Measurements from ENCODE around the gene SEPTIN10.
"Not testable (repeated sequence)": the region's sequence is repeated elsewhere in the genome, so short reads cannot be mapped to it uniquely, and the experiment has no call there.

SEPTIN10 gene

DNA sequence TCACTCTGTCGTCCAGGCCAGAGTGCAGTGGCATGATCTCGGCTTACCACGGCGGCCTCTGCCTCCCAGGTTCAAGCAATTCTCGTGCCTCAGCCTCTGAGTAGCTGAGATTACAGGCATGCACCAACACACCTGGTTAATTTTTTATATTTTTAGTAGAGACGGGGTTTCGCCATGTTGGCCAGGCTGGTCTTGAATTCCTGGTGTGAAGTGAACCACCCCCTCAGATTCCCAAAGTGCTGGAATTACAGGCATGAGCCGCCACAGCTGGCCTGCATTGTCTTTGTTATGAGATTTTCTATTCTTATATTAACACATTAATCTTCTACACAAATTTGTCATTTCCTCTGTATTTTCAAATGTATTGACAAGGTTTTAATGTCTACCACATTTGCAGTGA, 75.2 kb downstream of the SEPTIN10 start:
- CTCF ChIA-PET: no interaction called here
- TF ChIP-seq PKNOX1 (IDR thresholded peaks at IDR 0.05) (no peak), ELF4 (IDR thresholded peaks at IDR 0.05) (no peak), TARDBP (IDR thresholded peaks at IDR 0.05) (no peak), CTBP1 (IDR thresholded peaks at IDR 0.05; ENCODE audit: borderline replicate concordance) (no peak), BHLHE40 (IDR thresholded peaks at IDR 0.05; ENCODE audit: borderline replicate concordance) (no peak), FOXA1 (IDR thresholded peaks at IDR 0.05) (no peak)
- POLR2A ChIA-PET: no interaction called here
- no peak for DNase-seq (ENCODE audit: extremely low spot score)

- ChIA-PET POLR2A (no interaction called here), CTCF (no interaction called here)
- TF ChIP-seq PKNOX1 (IDR thresholded peaks at IDR 0.05): no peak
- no peak for TF ChIP-seq SUZ12 (IDR thresholded peaks at IDR 0.05)
- no peak for TF ChIP-seq LEF1 (IDR thresholded peaks at IDR 0.05; ENCODE audit: borderline replicate concordance)
- TF ChIP-seq ARNT (IDR thresholded peaks at IDR 0.05): no peak
- no peak for TF ChIP-seq CTBP1 (IDR thresholded peaks at IDR 0.05; ENCODE audit: borderline replicate concordance)
- TF ChIP-seq BHLHE40 (IDR thresholded peaks at IDR 0.05; ENCODE audit: borderline replicate concordance): no peak
- TF ChIP-seq ELF4 (IDR thresholded peaks at IDR 0.05): no peak
- TF ChIP-seq FOXM1 (IDR thresholded peaks at IDR 0.05; ENCODE audit: borderline replicate concordance): no peak
- TF ChIP-seq HDGF (IDR thresholded peaks at IDR 0.05; ENCODE audit: borderline replicate concordance): no peak
- no peak for TF ChIP-seq SP1 (IDR thresholded peaks at IDR 0.05)
- no peak for TF ChIP-seq NFRKB (IDR thresholded peaks at IDR 0.05)
- no peak for TF ChIP-seq L3MBTL2 (conservative IDR thresholded peaks at IDR 0.05)
- no peak for TF ChIP-seq FOXA1 (IDR thresholded peaks at IDR 0.05)
- no peak for TF ChIP-seq FOXK2 (IDR thresholded peaks at IDR 0.05)
- no peak for TF ChIP-seq ZNF384 (IDR thresholded peaks at IDR 0.05)
- no peak for TF ChIP-seq TARDBP (IDR thresholded peaks at IDR 0.05)
- no peak for DNase-seq (ENCODE audit: extremely low spot score)
Observed at GRCh38 chr2:109537565-109538222, 76.1 kb downstream of the SEPTIN10 start.

GRCh38 chr2:109536556-109536955, 77.2 kb downstream of the SEPTIN10 start:
- POLR2A ChIA-PET; DNase-seq (ENCODE audit: extremely low spot score): not testable (repeated sequence)
- CTCF ChIA-PET: interaction anchor here (4.9 kb wide), 1 partner anchor 10 kb away, joined by 21 read pairs; no protein-coding TSS in a partner anchor

DNA sequence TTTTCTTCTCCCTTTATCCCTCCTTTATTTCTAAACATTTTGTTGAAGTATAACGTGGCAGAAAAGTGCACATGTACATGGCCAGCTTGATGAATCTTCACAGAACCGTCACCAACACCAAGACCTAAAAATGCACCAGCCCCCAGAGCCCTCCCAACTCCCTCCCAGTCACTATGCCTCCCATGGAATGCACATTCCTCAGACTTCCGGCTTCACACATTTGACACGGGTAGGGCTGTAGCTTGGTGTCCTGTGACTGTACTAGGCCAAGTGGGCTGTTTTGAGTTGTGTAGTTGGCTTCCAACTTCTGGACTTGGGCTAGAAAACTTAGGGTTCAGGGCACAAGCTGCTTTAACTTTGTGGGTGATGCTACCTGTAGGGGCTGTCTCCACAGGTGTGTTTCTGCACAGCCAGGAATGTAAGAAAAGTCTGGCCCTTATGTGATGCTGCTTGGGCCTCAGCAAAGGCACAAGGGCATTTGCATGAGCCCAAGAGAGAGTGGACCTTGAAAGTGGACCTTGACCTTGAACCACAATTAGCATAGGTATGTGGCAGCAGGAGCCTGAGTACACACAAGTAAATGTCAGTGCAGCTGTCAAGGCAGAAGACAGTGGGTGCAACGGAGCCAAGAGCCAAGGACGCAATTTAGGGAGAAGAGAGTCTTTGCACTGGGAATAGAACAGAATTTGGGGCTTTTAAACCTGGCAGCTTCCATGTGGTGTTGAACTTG, 78.4 kb downstream of the SEPTIN10 start:
- no peak for DNase-seq (ENCODE audit: extremely low spot score)
- TF ChIP-seq PKNOX1 (IDR thresholded peaks at IDR 0.05): no peak
- TF ChIP-seq ZNF384 (IDR thresholded peaks at IDR 0.05): no peak
- no peak for TF ChIP-seq FOXM1 (IDR thresholded peaks at IDR 0.05; ENCODE audit: borderline replicate concordance)
- no peak for TF ChIP-seq NFRKB (IDR thresholded peaks at IDR 0.05)
- TF ChIP-seq HDGF (IDR thresholded peaks at IDR 0.05; ENCODE audit: borderline replicate concordance): no peak
- no peak for TF ChIP-seq ARNT (IDR thresholded peaks at IDR 0.05)
- no peak for TF ChIP-seq SUZ12 (IDR thresholded peaks at IDR 0.05)
- TF ChIP-seq ELF4 (IDR thresholded peaks at IDR 0.05): no peak
- no peak for TF ChIP-seq LEF1 (IDR thresholded peaks at IDR 0.05; ENCODE audit: borderline replicate concordance)
- no peak for TF ChIP-seq SP1 (IDR thresholded peaks at IDR 0.05)
- TF ChIP-seq BHLHE40 (IDR thresholded peaks at IDR 0.05; ENCODE audit: borderline replicate concordance): no peak
- TF ChIP-seq L3MBTL2 (conservative IDR thresholded peaks at IDR 0.05): no peak
- no peak for TF ChIP-seq TARDBP (IDR thresholded peaks at IDR 0.05)
- TF ChIP-seq FOXK2 (IDR thresholded peaks at IDR 0.05): no peak
- TF ChIP-seq FOXA1 (IDR thresholded peaks at IDR 0.05): no peak
- TF ChIP-seq CTBP1 (IDR thresholded peaks at IDR 0.05; ENCODE audit: borderline replicate concordance): no peak
- CTCF ChIA-PET: interaction anchor here (0.6 to 4.9 kb wide), 2 partner anchors 11 to 38 kb away, joined by 4 to 21 read pairs; no protein-coding TSS in a partner anchor
- POLR2A ChIA-PET: no interaction called here

DNA sequence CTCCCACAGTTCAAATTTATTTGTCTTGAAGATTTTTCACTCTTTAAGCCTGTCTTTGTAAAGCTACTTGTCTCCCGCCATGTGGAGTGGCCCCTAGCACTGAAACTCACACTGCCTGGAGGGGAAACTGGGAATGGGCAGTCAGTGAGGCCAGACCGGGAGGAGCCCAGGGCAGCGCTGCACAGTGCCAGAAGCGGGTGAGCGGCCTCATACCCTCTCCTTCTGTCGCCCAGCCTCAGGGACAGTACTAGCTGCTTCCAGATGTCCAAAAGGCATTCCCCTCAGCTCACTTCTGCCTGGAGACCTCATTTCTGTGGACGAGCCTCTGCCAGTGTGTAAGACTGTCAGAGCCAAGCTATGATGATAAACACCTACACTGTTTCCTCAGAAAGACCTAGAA, 79.9 kb downstream of the SEPTIN10 start:
- POLR2A ChIA-PET: no interaction called here
- DNase-seq (ENCODE audit: extremely low spot score): no peak
- CTCF ChIA-PET: interaction anchor here (1.8 to 4.9 kb wide), 2 partner anchors 13 to 24 kb away, joined by 5 to 21 read pairs; no protein-coding TSS in a partner anchor
- no peak for TF ChIP-seq ARNT (IDR thresholded peaks at IDR 0.05)
- TF ChIP-seq SP1 (IDR thresholded peaks at IDR 0.05): no peak
- no peak for TF ChIP-seq FOXA1 (IDR thresholded peaks at IDR 0.05)
- TF ChIP-seq BHLHE40 (IDR thresholded peaks at IDR 0.05; ENCODE audit: borderline replicate concordance): no peak
- TF ChIP-seq LEF1 (IDR thresholded peaks at IDR 0.05; ENCODE audit: borderline replicate concordance): no peak
- TF ChIP-seq FOXK2 (IDR thresholded peaks at IDR 0.05): no peak
- no peak for TF ChIP-seq NFRKB (IDR thresholded peaks at IDR 0.05)
- TF ChIP-seq ELF4 (IDR thresholded peaks at IDR 0.05): no peak
- no peak for TF ChIP-seq CTBP1 (IDR thresholded peaks at IDR 0.05; ENCODE audit: borderline replicate concordance)
- no peak for TF ChIP-seq FOXM1 (IDR thresholded peaks at IDR 0.05; ENCODE audit: borderline replicate concordance)
- no peak for TF ChIP-seq HDGF (IDR thresholded peaks at IDR 0.05; ENCODE audit: borderline replicate concordance)
- no peak for TF ChIP-seq TARDBP (IDR thresholded peaks at IDR 0.05)
- no peak for TF ChIP-seq SUZ12 (IDR thresholded peaks at IDR 0.05)
- TF ChIP-seq ZNF384 (IDR thresholded peaks at IDR 0.05): no peak
- no peak for TF ChIP-seq PKNOX1 (IDR thresholded peaks at IDR 0.05)
- no peak for TF ChIP-seq L3MBTL2 (conservative IDR thresholded peaks at IDR 0.05)

All from HEK293T (cell line).